ENCODE data around the gene BRINP2.

Gene BRINP2

DNA sequence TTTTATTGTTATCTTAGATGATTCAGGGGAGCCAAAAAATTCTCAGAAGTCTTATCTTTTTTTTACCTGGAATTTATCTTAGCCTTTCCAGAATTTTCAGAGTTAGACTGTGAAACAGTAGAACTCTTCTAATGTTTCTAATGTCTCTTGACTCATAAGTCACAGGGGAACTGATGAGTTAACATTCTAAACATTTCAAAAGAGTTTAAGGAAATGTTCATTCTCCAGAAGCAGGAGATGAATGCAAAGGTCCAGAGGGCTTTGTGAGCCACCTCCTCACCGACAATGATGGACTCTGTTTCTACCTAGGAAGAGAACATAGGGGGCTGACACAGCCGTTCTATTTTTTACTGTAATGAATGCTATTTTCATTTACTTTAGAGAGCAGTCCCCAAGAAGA, 157.5 kb downstream of the BRINP2 start:
- POLR2A ChIA-PET (ENCODE audit: low non-redundant PET) = no interaction called here
- no peak overlapping the region for H3K27ac ChIP-seq
- TF ChIP-seq, protein P1, sequence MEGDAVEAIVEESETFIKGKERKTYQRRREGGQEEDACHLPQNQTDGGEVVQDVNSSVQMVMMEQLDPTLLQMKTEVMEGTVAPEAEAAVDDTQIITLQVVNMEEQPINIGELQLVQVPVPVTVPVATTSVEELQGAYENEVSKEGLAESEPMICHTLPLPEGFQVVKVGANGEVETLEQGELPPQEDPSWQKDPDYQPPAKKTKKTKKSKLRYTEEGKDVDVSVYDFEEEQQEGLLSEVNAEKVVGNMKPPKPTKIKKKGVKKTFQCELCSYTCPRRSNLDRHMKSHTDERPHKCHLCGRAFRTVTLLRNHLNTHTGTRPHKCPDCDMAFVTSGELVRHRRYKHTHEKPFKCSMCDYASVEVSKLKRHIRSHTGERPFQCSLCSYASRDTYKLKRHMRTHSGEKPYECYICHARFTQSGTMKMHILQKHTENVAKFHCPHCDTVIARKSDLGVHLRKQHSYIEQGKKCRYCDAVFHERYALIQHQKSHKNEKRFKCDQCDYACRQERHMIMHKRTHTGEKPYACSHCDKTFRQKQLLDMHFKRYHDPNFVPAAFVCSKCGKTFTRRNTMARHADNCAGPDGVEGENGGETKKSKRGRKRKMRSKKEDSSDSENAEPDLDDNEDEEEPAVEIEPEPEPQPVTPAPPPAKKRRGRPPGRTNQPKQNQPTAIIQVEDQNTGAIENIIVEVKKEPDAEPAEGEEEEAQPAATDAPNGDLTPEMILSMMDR (conservative IDR thresholded peaks at IDR 0.05; ENCODE audit: low read depth) = no peak
- CTCF ChIA-PET = no interaction called here
- no peak for DNase-seq (ENCODE audit: low spot score)

DNA sequence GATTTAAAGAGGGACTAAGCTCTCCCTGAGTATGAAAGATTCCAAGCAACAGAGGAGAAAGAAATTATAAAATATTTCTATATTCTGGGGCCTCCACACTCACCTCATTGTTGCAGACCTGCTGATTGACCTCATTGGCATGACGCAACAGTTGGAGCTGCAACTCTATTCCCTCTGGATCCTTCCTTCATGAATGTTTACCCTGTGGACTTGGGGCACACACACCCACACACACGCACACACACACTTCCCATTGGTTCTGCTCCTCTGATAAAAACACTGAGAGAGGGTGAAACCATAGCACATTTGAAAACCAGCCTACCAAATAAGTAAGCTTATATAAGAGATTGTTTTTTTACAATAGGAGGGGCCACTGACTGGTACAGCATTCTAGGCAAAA, 159.1 kb downstream of the BRINP2 start:
- CTCF ChIA-PET = no interaction called here
- POLR2A ChIA-PET (ENCODE audit: low non-redundant PET) = no interaction called here
- no peak overlapping the region for H3K27ac ChIP-seq

More for the DNA sequence above, 159.1 kb downstream of the BRINP2 start:
- no peak for DNase-seq (ENCODE audit: low spot score)
- TF ChIP-seq, protein P1 (conservative IDR thresholded peaks at IDR 0.05; ENCODE audit: low read depth) = no peak
